ENCODE data around the gene DNAI4. TPM values are rescaled to one million over a fixed set of nuclear protein-coding genes. Genes with fewer than 3 reads are reported as not detected.

DNAI4 gene
- total and polyA plus RNA-seq, 2 of the 8 experiments (the other 6 are each of a cell fraction or from before 2014, with no cell fraction given) = 0.32 to 2.1 TPM

- H3K36me3 ChIP-seq (ENCODE audit: control insufficient read depth in 2 of 4, insufficient read depth in 4 of 4, low read length in 3 of 4) = no peaks in the 10 kb centered on the region
- H2BK5ac ChIP-seq (ENCODE audit: low read depth, low read length) = peak overlapping the region; percentile 74; the same call in 1 of the 2 replicates
- H4K5ac ChIP-seq (ENCODE audit: insufficient read length, low read depth, low read length) = peak overlapping the region; percentile 78
- peaks cover 2% of the 10 kb centered on the region; the same call in 1 of the 2 replicates for H3K79me1 ChIP-seq (ENCODE audit: low read depth, low read length)
- peak overlapping the region; percentile 43 for H3K56ac ChIP-seq (replicated peaks; ENCODE audit: insufficient read length, low read depth, low read length)
- H4K91ac ChIP-seq (replicated peaks; ENCODE audit: insufficient read length, low read length) = no peak overlapping the region
- H3K23me2 ChIP-seq (ENCODE audit: low read depth, low read length) = peaks cover 6% of the 10 kb centered on the region; the same call in 1 of the 2 replicates
- peak overlapping the region; percentile 65; the same call in 1 of the 2 replicates for H2AFZ ChIP-seq (ENCODE audit: low read length)
- H3K4me3 ChIP-seq (ENCODE audit: extremely low read depth in 1 of 4, insufficient read depth in 2 of 4, low read depth in 3 of 4, low read length in 4 of 4) = peak overlapping the region; percentile 62 to 97 (median 89)
- no peak overlapping the region for H2AK5ac ChIP-seq (ENCODE audit: low read depth, low read length)
- H3K18ac ChIP-seq (ENCODE audit: extremely low read depth, low read length) = peak overlapping the region; percentile 53; the same call in 1 of the 2 replicates
- no peak overlapping the region; the same call in 1 of the 2 replicates for H2BK15ac ChIP-seq (ENCODE audit: low read length)
- FAIRE-seq = no peak
- H4K20me1 ChIP-seq (replicated peaks in 1 of 2; ENCODE audit: control insufficient read depth in 1 of 2, insufficient read depth in 2 of 2, low read length in 2 of 2) = peaks cover 0 to 1% of the 10 kb centered on the region in 2 experiments
- no peaks in the 10 kb centered on the region for H3K27me3 ChIP-seq (replicated peaks in 1 of 4; ENCODE audit: control insufficient read depth in 3 of 4, extremely low read depth in 1 of 4, insufficient read depth in 3 of 4, low read length in 3 of 4)
- no peak overlapping the region for H3K23ac ChIP-seq (ENCODE audit: insufficient read length)
- H3K9me3 ChIP-seq (ENCODE audit: insufficient read depth in 2 of 2, low read depth in 1 of 2, low read length in 1 of 2) = no peaks in the 10 kb centered on the region
- DNase-seq (ENCODE audit: low read depth in 1 of 2, low spot score in 2 of 2) = no peak
- CTCF ChIA-PET (ENCODE audit: partially characterized antibody) = interaction anchor here (0.6 to 1.9 kb wide), 3 partner anchors 13 to 59 kb away, joined by 3 to 4 read pairs (median 3); no protein-coding TSS in a partner anchor
- no peak overlapping the region; the same call in 1 of the 2 replicates for H2BK20ac ChIP-seq (ENCODE audit: low read length)
- WGBS, 2 experiments (ENCODE audit: extremely low coverage in 1 of 2, insufficient coverage in 1 of 2, insufficient read length in 1 of 2, insufficient replicate concordance in 2 of 2, low coverage in 1 of 2, low lambda C conversion rate in 2 of 2, missing lambda C conversion rate in 1 of 2) = 7% methylated on average over 5 of the region's 6 CpGs; no CpG with 5 or more reads in 1 of the 2 experiments
- TF ChIP-seq FOSL1 (IDR thresholded peaks at IDR 0.05; ENCODE audit: insufficient read depth, low read depth, low read length) = no peak
- TF ChIP-seq SIN3A (conservative IDR thresholded peaks at IDR 0.05 in 1 of 2, IDR thresholded peaks at IDR 0.05 in 1 of 2; ENCODE audit: low read depth in 1 of 2, low read length in 2 of 2) = 0 out of 4 replicates have a peak, but pooled peaks of 1 of the 2 experiments have one; percentile 33
- peak overlapping the region; percentile 70 to 85 for H3K4me2 ChIP-seq (ENCODE audit: insufficient read depth in 1 of 2, low read depth in 2 of 2, low read length in 2 of 2)
- peak overlapping the region; percentile 75 to 89 (median 84) for H3K9ac ChIP-seq (replicated peaks in 1 of 4; ENCODE audit: extremely low read depth in 1 of 4, low read depth in 3 of 4, low read length in 3 of 4)
- peaks cover 0 to 4% (median 1%) of the 10 kb centered on the region in 4 experiments; a peak in 4 of 7 replicates for H3K4me1 ChIP-seq (replicated peaks in 1 of 4; ENCODE audit: control insufficient read depth in 3 of 4, insufficient read depth in 4 of 4, low read length in 3 of 4)
- peak overlapping the region; percentile 44 for H3K4ac ChIP-seq (replicated peaks; ENCODE audit: insufficient read length, low read depth, low read length)
- H3K14ac ChIP-seq (ENCODE audit: insufficient read length) = no peak overlapping the region
- H2BK12ac ChIP-seq (ENCODE audit: low read depth, low read length) = no peak overlapping the region
- POLR2A ChIA-PET (ENCODE audit: partially characterized antibody) = interaction anchor here (0.6 to 1.3 kb wide), 6 partner anchors 9 to 754 kb away, joined by 3 to 7 read pairs (median 4); partner anchors contain the start of gene GADD45A
- H4K8ac ChIP-seq (ENCODE audit: extremely low read depth, insufficient read depth, low read length) = 0 out of 2 replicates have a peak overlapping the region, but pooled peaks have one; percentile 72
- H2BK120ac ChIP-seq (replicated peaks; ENCODE audit: low read depth, low read length) = no peak overlapping the region
- H3K27ac ChIP-seq (ENCODE audit: low read depth, low read length) = peak overlapping the region; percentile 90
- peaks cover 4 to 68% of the 10 kb centered on the region in 2 experiments; a peak in 3 of 4 replicates for H3K79me2 ChIP-seq (ENCODE audit: control insufficient read depth in 1 of 2, insufficient read depth in 2 of 2, low read length in 2 of 2)
These were observed 6.1 kb upstream of the DNAI4 start for GRCh38 chr1:66930823-66931174.

All from H1 (cell line).